K562 (cell line): ENCODE results near the gene DESI2. TPM values are rescaled to one million over a fixed set of nuclear protein-coding genes. Genes with fewer than 3 reads are reported as not detected.

Source experiments
- ADNP ChIP-seq: fragments of 200-800 bp; sonication (Bioruptor generic); IDR thresholded peaks from 2 replicates; pipeline ENCODE4 v1.6.1; 2016; ENCODE audit warnings: missing genetic modification characterization, missing compliant biosample characterization
- BMI1 ChIP-seq: fragments of 150-350 bp; IDR thresholded peaks from 2 replicates; pipeline ENCODE4 v1.6.1; 2014; ENCODE audit warnings: low read length
- CAMTA2 ChIP-seq: fragments of 250-450 bp; sonication (Bioruptor Pico); conservative IDR thresholded peaks from 2 replicates; pipeline ENCODE4 v1.5.1; 2022
- CBFA2T3 ChIP-seq: fragments of 450-650 bp; IDR thresholded peaks from 2 replicates; pipeline ENCODE4 v1.6.1; 2017
- CHD4 ChIP-seq: fragments of 200-600 bp; sonication (generic); IDR thresholded peaks from 3 replicates; pipeline ENCODE4 v1.6.1; 2012; ENCODE audit warnings: low read depth, mild to moderate bottlenecking, mixed read lengths, low read length, inconsistent platforms; ENCODE audit not compliant: insufficient read depth, insufficient replicate concordance, poor library complexity, severe bottlenecking
- CREBBP ChIP-seq: IDR thresholded peaks from one replicate; pipeline ENCODE4 v1.6.1; 2012; ENCODE audit warnings: low read depth, mild to moderate bottlenecking, control low read depth, inconsistent platforms, low read length
- E2F1 ChIP-seq: sonication (generic); formaldehyde crosslinking; IDR thresholded peaks from 2 replicates; pipeline ENCODE4 v1.8.1; 2023; ENCODE audit warnings: mild to moderate bottlenecking, missing genetic modification reagents, moderate library complexity
- FOXJ2 ChIP-seq: fragments of 200-800 bp; sonication (Bioruptor generic); IDR thresholded peaks from 2 replicates; pipeline ENCODE4 v1.6.1; 2016; ENCODE audit warnings: missing genetic modification characterization, missing compliant biosample characterization
- GABPB1 ChIP-seq: sonication (generic); formaldehyde crosslinking; IDR thresholded peaks from 2 replicates; pipeline ENCODE4 v1.8.0; 2022; ENCODE audit warnings: mild to moderate bottlenecking, missing genetic modification reagents
- GATAD2A ChIP-seq: fragments of 450-650 bp; IDR thresholded peaks from 2 replicates; pipeline ENCODE4 v1.6.1; 2017
- HCFC1 ChIP-seq: IDR thresholded peaks from 2 replicates; pipeline ENCODE4 v1.6.1; 2012; ENCODE audit warnings: low read depth, low read length, improper control_type of control experiment
- HDAC2 ChIP-seq: fragments of 450-650 bp; IDR thresholded peaks from 2 replicates; pipeline ENCODE4 v1.6.1; 2016; ENCODE audit warnings: mild to moderate bottlenecking
- ID3 ChIP-seq, 2 experiments: fragments of 250-450 bp in 1 of 2; fragments of 450-650 bp in 1 of 2; sonication (Bioruptor Pico) in 1 of 2; IDR thresholded peaks; 2 replicates each; pipeline versions ENCODE4 v1.6.1 to v1.8.0; 2016 to 2021; ENCODE audit warnings: mild to moderate bottlenecking in 2 of 2, moderate library complexity in 2 of 2, missing compliant biosample characterization in 1 of 2, missing genetic modification characterization in 1 of 2
- KDM1A ChIP-seq, 2 experiments: fragments of 450-650 bp; IDR thresholded peaks; 2 replicates each; pipeline ENCODE4 v1.6.1; 2016; ENCODE audit warnings: mild to moderate bottlenecking in 2 of 2
- PHF20 ChIP-seq: fragments of 450-650 bp; IDR thresholded peaks from 2 replicates; pipeline ENCODE4 v1.6.1; 2018; ENCODE audit not compliant: partially characterized antibody
- SMAD3 ChIP-seq: fragments of 450-650 bp; formaldehyde crosslinking; conservative IDR thresholded peaks from 2 replicates; pipeline ENCODE4 v1.4.0; 2020; ENCODE audit warnings: mild to moderate bottlenecking
- STAT6 ChIP-seq: sonication (generic); formaldehyde crosslinking; IDR thresholded peaks from 2 replicates; pipeline ENCODE4 v1.8.1; 2023; ENCODE audit warnings: mild to moderate bottlenecking, missing genetic modification reagents
- ZBTB7A ChIP-seq: IDR thresholded peaks from 2 replicates; pipeline ENCODE4 v1.6.1; 2011; ENCODE audit warnings: low read depth, mild to moderate bottlenecking, low read length, moderate library complexity, borderline replicate concordance; ENCODE audit not compliant: control insufficient read depth
- ZC3H8 ChIP-seq: fragments of 450-650 bp; IDR thresholded peaks from 2 replicates; pipeline ENCODE4 v1.6.1; 2017
- ZNF133 ChIP-seq: fragments of 250-450 bp; sonication (Bioruptor Pico); IDR thresholded peaks from 2 replicates; pipeline ENCODE4 v1.4.0; 2020; ENCODE audit warnings: mild to moderate bottlenecking
- ZNF165 ChIP-seq: fragments of 250-450 bp; sonication (Bioruptor Pico); IDR thresholded peaks from 2 replicates; pipeline ENCODE4 v1.4.0; 2020; ENCODE audit warnings: borderline replicate concordance
- ZNF217 ChIP-seq: sonication (generic); formaldehyde crosslinking; IDR thresholded peaks from 2 replicates; pipeline ENCODE4 v1.8.0; 2022; ENCODE audit warnings: mild to moderate bottlenecking, missing genetic modification reagents
- ZNF253 ChIP-seq: fragments of 250-450 bp; sonication (Bioruptor Pico); conservative IDR thresholded peaks from 2 replicates; pipeline ENCODE4 v1.6.1; 2021; ENCODE audit warnings: mild to moderate bottlenecking
- ZNF444 ChIP-seq: fragments of 250-450 bp; sonication (Bioruptor Pico); IDR thresholded peaks from 2 replicates; pipeline ENCODE4 v1.4.0; 2020; ENCODE audit warnings: mild to moderate bottlenecking, moderate library complexity
- ZNF696 ChIP-seq: fragments of 250-450 bp; sonication (Bioruptor Pico); conservative IDR thresholded peaks from 2 replicates; pipeline ENCODE4 v1.4.0; 2020; ENCODE audit warnings: mild to moderate bottlenecking, moderate library complexity
- ZNF699 ChIP-seq: fragments of 250-450 bp; sonication (Bioruptor Pico); IDR thresholded peaks from 2 replicates; pipeline ENCODE4 v1.8.0; 2021; ENCODE audit warnings: mild to moderate bottlenecking, moderate library complexity; ENCODE audit not compliant: insufficient replicate concordance
- ZNF79 ChIP-seq: fragments of 250-450 bp; sonication (Bioruptor Pico); IDR thresholded peaks from 2 replicates; pipeline ENCODE4 v1.4.0; 2020; ENCODE audit warnings: low read depth, mild to moderate bottlenecking, moderate library complexity
- polyA plus RNA-seq, 8 experiments: library from polyadenylated mRNA; depleted of rRNA in 4 of 8; stranded (reverse) in 5 of 8; unstranded in 3 of 8; fragments of >200 nt; fragmentation: Nextera tagmentation in 2 of 8; fragmentation: Illumina TruSeq in 1 of 8; extraction: Ambion mirVana in 2 of 8; extraction: Trizol in 1 of 8; gene quantifications; 2 replicates each; pipeline versions ENCODE4 v1.2.1 to v1.2.3, GENCODE V29; 2011 to 2014; ENCODE audit warnings: inconsistent platforms in 1 of 8, missing spikeins in 1 of 8
- total RNA-seq, 7 experiments: library from RNA; depleted of rRNA in 6 of 7; stranded (reverse); fragments of >200 nt in 6 of 7; fragmentation: Illumina TruSeq in 2 of 7; extraction: Trizol in 2 of 7; gene quantifications; 2 replicates each; pipeline versions ENCODE4 v1.2.1 to v1.2.3, GENCODE V29; 2011 to 2021; ENCODE audit warnings: low replicate concordance in 1 of 7

The DESI2 gene
- total and polyA plus RNA-seq, 9 of the 15 experiments (the other 6 are each of a cell fraction or from before 2014, with no cell fraction given): 17.4 to 59.4 (median 38.4) TPM

GRCh38 chr1:244651956-244652622, 837 bp upstream of the DESI2 start (continued):
- TF ChIP-seq E2F1 (CRISPR knock-in tag): no peak
- TF ChIP-seq SMAD3 (CRISPR knock-in tag): no peak
- 0 out of 2 replicates have a peak, but pooled peaks have one; percentile 70 for TF ChIP-seq HDAC2
- peak; percentile 19 for TF ChIP-seq PHF20
- TF ChIP-seq KDM1A (IDR thresholded peaks at IDR 0.05): 0 out of 4 replicates have a peak, but pooled peaks have one; percentile 13 to 40
- TF ChIP-seq ID3 (CRISPR knock-in tag; IDR thresholded peaks at IDR 0.05): no peak
- 0 out of 2 replicates have a peak, but pooled peaks have one; percentile 36 for TF ChIP-seq ID3 (tag; IDR thresholded peaks at IDR 0.05)
- TF ChIP-seq ZNF699: no peak
- TF ChIP-seq GATAD2A: no peak
- TF ChIP-seq CHD4: no peak
- no peak for TF ChIP-seq ZNF217 (CRISPR knock-in tag)
- no peak for TF ChIP-seq ZNF79 (CRISPR knock-in tag)
- TF ChIP-seq CAMTA2 (CRISPR knock-in tag): no peak
- TF ChIP-seq ADNP (tag): no peak
- no peak for TF ChIP-seq HCFC1
- TF ChIP-seq BMI1: no peak
- 0 out of 2 replicates have a peak, but pooled peaks have one; percentile 23 for TF ChIP-seq FOXJ2 (tag)
- TF ChIP-seq ZC3H8: 0 out of 2 replicates have a peak, but pooled peaks have one; percentile 28
- TF ChIP-seq ZNF165: no peak
- TF ChIP-seq CREBBP: no peak
- TF ChIP-seq STAT6 (CRISPR knock-in tag): no peak
- 0 out of 2 replicates have a peak, but pooled peaks have one; percentile 28 for TF ChIP-seq ZNF253 (CRISPR knock-in tag)
- no peak for TF ChIP-seq ZNF133 (CRISPR knock-in tag)
- no peak for TF ChIP-seq GABPB1
- TF ChIP-seq ZNF696: no peak
- TF ChIP-seq ZBTB7A: no peak
- no peak; the same call in 1 of the 2 replicates for TF ChIP-seq ZNF444 (CRISPR knock-in tag)
- no peak for TF ChIP-seq CBFA2T3
